OCI-LY1 (cell line): ENCODE data around the gene GDPD3.

ENCODE experiments used
- EZH2 ChIP-seq: fragments of 200-600 bp; sonication (generic), shearing (Covaris generic); IDR thresholded peaks from 2 replicates; pipeline ENCODE4 v1.8.0; 2017; ENCODE audit warnings: borderline replicate concordance, mixed run types, mild to moderate bottlenecking, antibody characterized with exemption, low read length, moderate library complexity, mixed read lengths
- TF ChIP-seq, protein P1 (sequence below): fragments of 200-600 bp; sonication (generic), shearing (Covaris generic); IDR thresholded peaks from 2 replicates; pipeline ENCODE4 v1.5.1; 2017; ENCODE audit warnings: mild to moderate bottlenecking, antibody characterized with exemption, low read length, moderate library complexity, mixed read lengths

DNA sequence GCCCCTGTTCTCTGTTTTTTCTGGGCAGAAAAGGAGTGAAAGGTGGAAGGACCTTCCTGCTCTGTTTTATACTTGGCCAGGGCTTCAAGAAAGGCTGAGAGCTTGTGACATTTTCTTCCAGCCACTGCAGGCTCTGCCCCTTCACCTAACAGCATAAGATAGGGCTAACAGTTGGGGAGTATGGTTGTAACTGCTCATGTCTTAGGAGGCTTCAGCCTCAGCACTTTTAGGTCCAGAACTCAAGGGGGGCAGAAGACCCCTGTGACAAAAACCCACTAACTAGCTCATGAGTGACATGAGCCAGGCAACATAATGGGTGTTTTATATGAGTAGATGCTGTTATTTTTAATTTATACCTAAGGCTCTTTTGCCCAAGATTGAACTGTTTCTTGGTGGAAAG, 42.8 kb downstream of the GDPD3 start:
- TF ChIP-seq, protein P1, sequence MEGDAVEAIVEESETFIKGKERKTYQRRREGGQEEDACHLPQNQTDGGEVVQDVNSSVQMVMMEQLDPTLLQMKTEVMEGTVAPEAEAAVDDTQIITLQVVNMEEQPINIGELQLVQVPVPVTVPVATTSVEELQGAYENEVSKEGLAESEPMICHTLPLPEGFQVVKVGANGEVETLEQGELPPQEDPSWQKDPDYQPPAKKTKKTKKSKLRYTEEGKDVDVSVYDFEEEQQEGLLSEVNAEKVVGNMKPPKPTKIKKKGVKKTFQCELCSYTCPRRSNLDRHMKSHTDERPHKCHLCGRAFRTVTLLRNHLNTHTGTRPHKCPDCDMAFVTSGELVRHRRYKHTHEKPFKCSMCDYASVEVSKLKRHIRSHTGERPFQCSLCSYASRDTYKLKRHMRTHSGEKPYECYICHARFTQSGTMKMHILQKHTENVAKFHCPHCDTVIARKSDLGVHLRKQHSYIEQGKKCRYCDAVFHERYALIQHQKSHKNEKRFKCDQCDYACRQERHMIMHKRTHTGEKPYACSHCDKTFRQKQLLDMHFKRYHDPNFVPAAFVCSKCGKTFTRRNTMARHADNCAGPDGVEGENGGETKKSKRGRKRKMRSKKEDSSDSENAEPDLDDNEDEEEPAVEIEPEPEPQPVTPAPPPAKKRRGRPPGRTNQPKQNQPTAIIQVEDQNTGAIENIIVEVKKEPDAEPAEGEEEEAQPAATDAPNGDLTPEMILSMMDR: no peak
- no peak for TF ChIP-seq EZH2
